ENCODE measurements around the gene PRKG1.

GRCh38 chr10:51421853-51422252 lies 347.6 kb downstream of the PRKG1 start:
- no peak for TF ChIP-seq CTCF (IDR thresholded peaks at IDR 0.05)
- no peak for TF ChIP-seq EZH2phosphoT487 (IDR thresholded peaks at IDR 0.05)
